Neuron (in vitro differentiated cells): ENCODE results near the gene TMEM132A.

Experiments
- H2AFZ ChIP-seq: one replicate; pipeline ENCODE4 v1.6.1; 2013; ENCODE audit warnings: low read depth, mild to moderate bottlenecking, inconsistent platforms, low read length, moderate library complexity
- H3K27me3 ChIP-seq: one replicate; pipeline ENCODE4 v1.6.1; 2013; ENCODE audit warnings: low read length; ENCODE audit not compliant: insufficient read depth
- H3K36me3 ChIP-seq: one replicate; pipeline ENCODE4 v1.6.1; 2013; ENCODE audit warnings: low read length; ENCODE audit not compliant: insufficient read depth
- H3K4me1 ChIP-seq: one replicate; pipeline ENCODE4 v1.6.1; 2013; ENCODE audit warnings: low read length; ENCODE audit not compliant: insufficient read depth
- H3K4me3 ChIP-seq: 2 replicates; pipeline ENCODE4 v1.5.1; 2013; ENCODE audit warnings: mild to moderate bottlenecking, low read length, moderate library complexity
- H3K9me3 ChIP-seq: one replicate; pipeline ENCODE4 v1.6.1; 2013; ENCODE audit warnings: low read length

TMEM132A gene

DNA sequence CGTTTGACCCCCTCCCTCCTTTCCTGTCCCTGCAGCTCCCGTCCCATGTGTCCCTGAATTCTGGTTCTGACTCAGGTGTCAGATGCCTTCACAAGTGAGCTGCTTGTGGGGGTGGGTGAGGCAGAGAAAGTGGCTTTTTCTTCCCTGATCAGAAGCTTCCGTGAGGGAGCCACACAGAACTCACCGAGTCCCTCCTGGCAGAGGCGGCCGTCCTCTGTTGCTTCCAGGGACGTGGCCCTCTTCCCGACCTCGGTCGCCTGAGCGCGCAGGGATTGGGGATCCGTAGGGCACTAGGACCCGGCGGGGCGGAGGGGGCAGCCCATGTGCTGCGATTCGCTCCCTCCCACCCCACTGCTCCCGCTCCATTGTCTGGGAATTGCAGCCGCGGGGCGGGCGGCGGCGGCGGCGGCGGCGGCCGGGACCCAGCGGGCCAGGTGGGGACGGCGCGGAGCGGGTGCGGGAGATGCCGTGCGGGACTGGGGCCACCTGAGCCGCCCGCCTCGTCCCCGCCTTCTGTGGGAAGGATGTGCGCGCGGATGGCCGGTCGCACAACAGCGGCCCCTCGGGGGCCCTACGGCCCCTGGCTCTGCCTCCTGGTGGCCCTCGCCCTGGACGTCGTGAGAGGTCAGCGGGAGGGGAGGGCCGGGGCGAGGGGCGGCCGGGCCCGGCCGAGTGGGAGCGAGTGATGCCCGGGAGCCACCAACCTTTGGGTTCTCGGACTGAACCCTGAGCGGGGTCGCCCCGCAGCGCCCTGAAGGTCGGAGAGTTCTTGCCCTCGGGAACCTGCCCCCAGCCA lies at the start of gene TMEM132A:
TSS of gene TMEM132A (plus strand) at position 351 of the 796 bp plus-strand sequence. CDS start at position 525, 174 bp downstream.
- H3K4me3 ChIP-seq = peak within 1 kb of the TSS; percentile 80
- no peaks in the 10 kb centered on the region for H3K27me3 ChIP-seq
- peak within 1 kb of the TSS; percentile 39 for H2AFZ ChIP-seq
- H3K4me1 ChIP-seq = peaks cover 21% of the 10 kb centered on the region
- H3K36me3 ChIP-seq = peaks cover 61% of the 10 kb centered on the region
- H3K9me3 ChIP-seq = no peaks in the 10 kb centered on the region

GRCh38 chr11:60875366-60876167 lies 48.7 kb upstream of the TMEM132A start:
- Histone ChIP-seq H3K36me3 (peaks cover 11% of the 10 kb centered on the region), H3K9me3 (no peaks in the 10 kb centered on the region), H3K4me1 (peaks cover 5% of the 10 kb centered on the region), H2AFZ (no peak overlapping the region), H3K4me3 (no peak overlapping the region), H3K27me3 (no peaks in the 10 kb centered on the region)

- Histone ChIP-seq H2AFZ (no peak overlapping the region), H3K36me3 (peaks cover 11% of the 10 kb centered on the region), H3K9me3 (no peaks in the 10 kb centered on the region), H3K4me1 (peaks cover 10% of the 10 kb centered on the region), H3K27me3 (no peaks in the 10 kb centered on the region), H3K4me3 (no peak overlapping the region)
These were observed 48.1 kb upstream of the TMEM132A start for GRCh38 chr11:60876168-60876485.

GRCh38 chr11:60878245-60879101 lies 45.8 kb upstream of the TMEM132A start:
- Histone ChIP-seq H3K9me3 (no peaks in the 10 kb centered on the region), H3K4me3 (no peak overlapping the region), H3K4me1 (peaks cover 16% of the 10 kb centered on the region), H3K27me3 (no peaks in the 10 kb centered on the region), H2AFZ (no peak overlapping the region), H3K36me3 (peaks cover 11% of the 10 kb centered on the region)

DNA sequence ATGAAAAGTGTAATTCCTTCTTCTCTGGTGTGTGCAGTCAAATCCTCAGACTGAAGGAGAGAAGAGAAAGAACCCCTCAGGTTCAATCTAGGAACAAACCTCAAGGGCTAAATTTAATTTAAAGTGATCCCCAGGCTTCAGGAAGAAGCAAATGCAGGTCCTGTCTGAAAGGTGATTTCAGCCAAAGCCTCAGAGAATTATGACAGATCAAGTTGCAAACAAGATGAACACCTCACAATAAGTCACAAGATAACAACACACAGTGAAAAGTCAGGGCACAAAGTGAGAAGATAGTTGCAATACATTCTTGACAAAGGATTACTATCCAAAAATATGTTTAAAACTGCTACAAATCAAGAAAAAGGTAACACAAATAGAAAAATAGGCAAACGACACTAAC lies 45.2 kb upstream of the TMEM132A start:
- H3K27me3 ChIP-seq = no peaks in the 10 kb centered on the region
- no peaks in the 10 kb centered on the region for H3K9me3 ChIP-seq
- no peak overlapping the region for H3K4me3 ChIP-seq
- H3K36me3 ChIP-seq = peaks cover 11% of the 10 kb centered on the region
- peaks cover 16% of the 10 kb centered on the region for H3K4me1 ChIP-seq
- H2AFZ ChIP-seq = no peak overlapping the region

- Histone ChIP-seq H3K4me3 (no peak overlapping the region), H2AFZ (no peak overlapping the region), H3K9me3 (no peaks in the 10 kb centered on the region), H3K4me1 (peaks cover 16% of the 10 kb centered on the region), H3K27me3 (no peaks in the 10 kb centered on the region), H3K36me3 (peaks cover 11% of the 10 kb centered on the region)
These were observed 44.2 kb upstream of the TMEM132A start for GRCh38 chr11:60879971-60880588.

DNA sequence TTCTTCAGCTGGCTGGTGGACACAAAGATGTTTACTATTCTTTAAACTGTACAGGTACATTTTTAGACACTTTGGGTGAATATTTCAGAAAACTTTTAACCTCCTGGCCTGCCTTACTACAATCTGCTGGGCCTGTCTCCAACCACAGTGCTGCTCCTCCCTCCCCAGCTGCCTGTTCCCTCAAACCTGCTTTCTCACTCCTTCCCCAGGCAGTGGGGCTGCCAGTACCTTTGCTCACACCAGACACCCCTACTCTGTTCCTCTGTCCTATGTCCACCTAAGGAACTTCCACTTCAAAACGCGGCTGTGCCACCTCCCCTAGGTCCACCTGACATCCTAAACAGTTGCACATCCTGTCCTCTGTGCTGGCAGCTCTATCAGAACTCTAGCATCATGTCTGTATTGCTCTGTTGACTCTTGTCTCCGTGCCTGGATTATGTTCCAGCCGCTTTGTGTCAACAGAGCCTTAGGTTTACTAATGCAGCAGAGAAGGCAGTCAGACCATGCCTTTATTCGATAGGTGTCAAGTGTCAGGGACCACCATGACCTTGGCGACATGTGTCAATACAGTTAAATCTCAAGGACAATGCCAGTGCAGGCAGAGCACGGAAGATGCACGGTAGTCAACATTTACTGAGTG lies 43.5 kb upstream of the TMEM132A start:
- H3K9me3 ChIP-seq = no peaks in the 10 kb centered on the region
- H3K36me3 ChIP-seq = peaks cover 11% of the 10 kb centered on the region
- no peak overlapping the region for H3K4me3 ChIP-seq
- H3K4me1 ChIP-seq = peaks cover 16% of the 10 kb centered on the region
- H3K27me3 ChIP-seq = no peaks in the 10 kb centered on the region
- H2AFZ ChIP-seq = no peak overlapping the region

DNA sequence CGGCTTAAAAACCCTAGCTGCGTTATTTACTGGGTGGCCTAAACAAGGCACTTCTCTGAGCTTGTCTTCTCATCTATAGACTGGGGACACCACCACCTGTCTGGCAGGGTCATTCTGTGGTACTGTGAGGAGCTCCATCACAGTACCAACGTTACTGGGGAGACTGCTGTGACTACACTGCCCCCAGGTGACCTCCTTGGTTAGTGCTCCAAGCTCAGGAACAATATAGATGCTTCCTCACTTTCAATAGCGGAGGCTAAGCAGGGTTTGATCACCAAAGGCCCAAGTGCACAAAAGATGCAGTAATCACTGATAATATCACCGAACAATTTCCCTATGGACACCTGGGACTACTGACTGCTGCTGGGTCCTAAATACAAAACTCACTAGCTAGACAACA lies 36.7 kb upstream of the TMEM132A start:
- Histone ChIP-seq H2AFZ (no peak overlapping the region), H3K36me3 (peaks cover 15% of the 10 kb centered on the region), H3K9me3 (no peaks in the 10 kb centered on the region), H3K27me3 (no peaks in the 10 kb centered on the region), H3K4me3 (no peak overlapping the region), H3K4me1 (no peaks in the 10 kb centered on the region)

DNA sequence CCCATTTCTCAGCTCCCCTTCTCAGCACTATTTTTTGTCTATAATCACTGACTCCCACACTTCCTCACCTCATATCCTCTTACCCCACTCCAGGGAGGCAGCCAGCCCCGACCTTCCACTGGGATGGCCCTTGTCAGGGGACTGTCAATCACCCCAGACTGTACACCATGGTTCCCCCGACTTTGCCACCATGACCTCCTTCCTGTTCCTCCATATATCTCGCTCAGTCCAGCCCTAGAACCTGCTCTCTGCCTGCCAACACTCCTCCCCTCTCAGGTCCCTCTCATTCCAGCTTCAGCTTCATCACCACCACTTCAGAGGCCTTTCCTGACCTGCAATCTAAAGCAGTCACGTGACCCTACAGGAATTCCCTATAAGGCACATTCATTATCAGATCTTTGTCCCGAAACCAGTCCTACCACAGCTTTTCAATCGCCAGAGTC lies 34.4 kb upstream of the TMEM132A start:
- no peak overlapping the region for H3K4me3 ChIP-seq
- no peak overlapping the region for H2AFZ ChIP-seq
- H3K36me3 ChIP-seq = peaks cover 25% of the 10 kb centered on the region
- H3K9me3 ChIP-seq = no peaks in the 10 kb centered on the region
- no peaks in the 10 kb centered on the region for H3K4me1 ChIP-seq
- H3K27me3 ChIP-seq = no peaks in the 10 kb centered on the region

- Histone ChIP-seq H3K4me1 (no peaks in the 10 kb centered on the region), H3K36me3 (peaks cover 31% of the 10 kb centered on the region), H3K27me3 (no peaks in the 10 kb centered on the region), H3K4me3 (no peak overlapping the region), H3K9me3 (no peaks in the 10 kb centered on the region), H2AFZ (no peak overlapping the region)
These were observed 33.6 kb upstream of the TMEM132A start for GRCh38 chr11:60890696-60891095.

DNA sequence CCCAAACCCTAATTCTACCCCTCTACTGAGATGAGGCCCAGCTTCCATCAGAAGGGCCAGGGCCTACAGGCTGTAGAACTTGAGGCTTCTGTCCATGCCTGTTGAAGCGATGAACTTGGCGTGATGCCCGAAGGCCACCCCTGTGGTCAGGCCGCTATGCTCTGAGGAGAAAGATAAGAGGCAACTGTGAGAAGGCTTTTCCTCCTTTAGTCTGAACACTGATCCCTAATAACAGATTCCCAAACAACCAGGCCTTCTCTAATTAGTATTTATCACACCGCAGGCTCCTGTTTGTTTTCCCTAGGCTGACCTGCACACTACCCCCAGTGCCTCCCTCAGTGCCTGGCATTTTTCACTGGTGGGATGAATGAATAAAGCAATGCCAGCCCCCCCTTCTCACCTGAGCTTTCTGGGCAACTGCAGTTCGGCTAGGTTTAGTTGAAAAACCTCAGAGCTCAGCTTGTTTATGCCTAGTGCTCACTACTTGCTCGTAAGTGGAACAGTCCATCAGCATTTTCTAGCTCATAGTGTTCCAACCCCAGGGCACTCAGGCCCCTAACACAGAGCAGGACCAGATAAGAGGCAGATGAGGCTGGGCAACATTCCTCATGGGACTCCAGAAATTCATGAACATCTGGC lies 33.0 kb upstream of the TMEM132A start:
- Histone ChIP-seq H3K4me1 (no peaks in the 10 kb centered on the region), H3K36me3 (peaks cover 37% of the 10 kb centered on the region), H2AFZ (no peak overlapping the region), H3K27me3 (no peaks in the 10 kb centered on the region), H3K9me3 (no peaks in the 10 kb centered on the region), H3K4me3 (no peak overlapping the region)

GRCh38 chr11:60895687-60896086 lies 28.6 kb upstream of the TMEM132A start:
- H3K27me3 ChIP-seq = no peaks in the 10 kb centered on the region
- no peak overlapping the region for H2AFZ ChIP-seq
- H3K36me3 ChIP-seq = peaks cover 72% of the 10 kb centered on the region
- H3K9me3 ChIP-seq = no peaks in the 10 kb centered on the region
- H3K4me1 ChIP-seq = no peaks in the 10 kb centered on the region
- no peak overlapping the region for H3K4me3 ChIP-seq
